Natural killer cell (primary cell): ENCODE results near the gene ARL8A. TPM values are rescaled to one million over a fixed set of nuclear protein-coding genes. Genes with fewer than 3 reads are reported as not detected.
"Not testable (repeated sequence)": the region's sequence is repeated elsewhere in the genome, so short reads cannot be mapped to it uniquely, and the experiment has no call there.

Experiments used
- ATAC-seq, 3 donors: fragments of 150-1000 bp in 2 of 3; fragments of 200-7000 bp in 1 of 3; cut with Tn5 transposase; 1 replicate in 1 of 3; 2 replicates in 2 of 3; pipeline ENCODE4 v1.10.0; 2021; ENCODE audit warnings: mild to moderate bottlenecking in 2 of 3, moderate library complexity in 2 of 3
- DNase-seq, 2 donors: peaks; one replicate each; pipeline versions ENCODE4 v3.0.0 to v3.0.0-alpha.2; 2013 to 2021; ENCODE audit warnings: mixed read lengths in 1 of 2
- H3K27ac ChIP-seq: one replicate; pipeline ENCODE4 v1.5.1; 2013; ENCODE audit warnings: mild to moderate bottlenecking, low read length
- H3K27me3 ChIP-seq: one replicate; pipeline ENCODE4 v1.6.1; 2013; ENCODE audit warnings: low read length; ENCODE audit not compliant: control insufficient read depth, insufficient read depth
- H3K36me3 ChIP-seq: one replicate; pipeline ENCODE4 v1.6.1; 2013; ENCODE audit warnings: low read length; ENCODE audit not compliant: control insufficient read depth, insufficient read depth
- H3K4me1 ChIP-seq: one replicate; pipeline ENCODE4 v1.6.1; 2013; ENCODE audit warnings: low read length; ENCODE audit not compliant: control insufficient read depth, insufficient read depth
- H3K4me3 ChIP-seq: one replicate; pipeline ENCODE4 v1.5.1; 2013; ENCODE audit warnings: low read length
- H3K9me3 ChIP-seq: one replicate; pipeline ENCODE4 v1.6.1; 2013; ENCODE audit warnings: low read length; ENCODE audit not compliant: control insufficient read depth, insufficient read depth
- H3K27ac Mint-ChIP-seq, 2 donors: one replicate each; pipeline ENCODE4 v1.8.0; 2022; ENCODE audit warnings: mild to moderate bottlenecking in 2 of 2, mixed read lengths in 2 of 2, moderate library complexity in 1 of 2
- H3K27me3 Mint-ChIP-seq, 2 donors: one replicate each; pipeline ENCODE4 v1.8.0; 2022; ENCODE audit warnings: low read depth in 2 of 2, mixed read lengths in 2 of 2
- H3K36me3 Mint-ChIP-seq: one replicate; pipeline ENCODE4 v1.8.0; 2022; ENCODE audit warnings: mixed read lengths
- H3K4me1 Mint-ChIP-seq, 2 donors: one replicate each; pipeline ENCODE4 v1.8.0; 2022; ENCODE audit warnings: mixed read lengths in 2 of 2
- H3K4me3 Mint-ChIP-seq: one replicate; pipeline ENCODE4 v1.8.0; 2022; ENCODE audit warnings: mild to moderate bottlenecking, moderate library complexity, mixed read lengths
- H3K9me3 Mint-ChIP-seq, 2 donors: one replicate each; pipeline ENCODE4 v1.8.0; 2022; ENCODE audit warnings: mixed read lengths in 2 of 2
- CTCF ChIP-seq: fragments of 200-600 bp; IDR thresholded peaks from one replicate; pipeline ENCODE4 v1.8.0; 2022; ENCODE audit warnings: antibody characterized with exemption
- WGBS: methylation state at CpG from one replicate; pipeline ENCODE4 v1.1.7; 2013; ENCODE audit warnings: missing lambda C conversion rate; ENCODE audit not compliant: insufficient coverage; 5-methylcytosine and 5-hydroxymethylcytosine counted together
- intact Hi-C: fragments of 100-400 bp; cut with micrococcal nuclease; formaldehyde crosslinking; loops from one replicate; pipeline ENCODE4 v1.14.2; 2022
- total RNA-seq, 4 donors: library from RNA; stranded (reverse); fragments of 120-200 nt in 1 of 4; gene quantifications; one replicate each; pipeline versions ENCODE4 v1.2.3 to v1.2.4, GENCODE V29; 2013 to 2022

ARL8A gene
- total RNA-seq, 3 donors from 2014 or later (not counting 1 experiment from before 2014, with no cell fraction given): 109 to 120 (median 109) TPM

- Histone ChIP-seq H3K27ac (no peak overlapping the region), H3K4me3 (no peak overlapping the region), H3K27me3 (no peaks in the 10 kb centered on the region), H3K36me3 (peaks cover 31% of the 10 kb centered on the region), H3K4me1 (peaks cover 28% of the 10 kb centered on the region), H3K9me3 (no peaks in the 10 kb centered on the region)
- ATAC-seq: no peak
- peak overlapping the region; percentile 22 to 68 for H3K27ac Mint-ChIP-seq
- peaks cover 7% of the 10 kb centered on the region for H3K36me3 Mint-ChIP-seq
- intact Hi-C loops: no loop called here
- no peak for DNase-seq
- no peak for TF ChIP-seq CTCF
- H3K4me3 Mint-ChIP-seq: peak overlapping the region; percentile 60
- 89% methylated on average over 4 of the region's 5 CpGs for WGBS
- peaks cover 33 to 37% of the 10 kb centered on the region in 2 donors for H3K4me1 Mint-ChIP-seq
- H3K9me3 Mint-ChIP-seq: no peaks in the 10 kb centered on the region
- no peaks in the 10 kb centered on the region for H3K27me3 Mint-ChIP-seq
Observed at GRCh38 chr1:202146279-202146678, 1.7 kb upstream of the ARL8A start.

DNA sequence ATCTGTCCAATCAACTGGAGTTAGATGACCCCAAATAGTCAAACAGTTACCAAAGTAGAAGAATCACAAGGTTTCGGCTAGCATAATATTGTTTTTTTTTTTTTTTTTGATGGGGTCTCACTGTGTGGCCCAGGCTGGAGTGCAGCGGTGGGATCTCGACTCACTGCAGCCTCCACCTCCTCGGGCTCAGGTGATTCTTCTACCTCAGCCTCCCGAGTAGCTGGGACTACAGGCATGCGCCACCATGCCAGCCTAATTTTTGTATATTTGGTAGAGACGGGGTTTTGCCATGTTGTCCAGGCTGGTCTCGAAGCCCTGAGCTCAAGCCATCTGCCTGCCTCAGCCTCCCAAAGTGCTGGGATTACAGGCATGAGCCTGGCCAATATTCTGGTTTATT, 1.2 kb upstream of the ARL8A start:
- peak overlapping the region; percentile 75 to 96 for H3K27ac Mint-ChIP-seq
- intact Hi-C loops, H3K9me3 Mint-ChIP-seq, DNase-seq, H3K4me3 ChIP-seq, H3K27ac ChIP-seq, H3K27me3 ChIP-seq, H3K27me3 Mint-ChIP-seq, ATAC-seq, H3K9me3 ChIP-seq, H3K36me3 Mint-ChIP-seq: not testable (repeated sequence)
- peak overlapping the region; percentile 88 for H3K4me3 Mint-ChIP-seq
- peaks cover 28% of the 10 kb centered on the region for H3K4me1 ChIP-seq
- H3K4me1 Mint-ChIP-seq: peaks cover 27 to 36% of the 10 kb centered on the region in 2 donors
- 87% methylated on average over 7 of the region's 8 CpGs for WGBS
- H3K36me3 ChIP-seq: peaks cover 25% of the 10 kb centered on the region

GRCh38 chr1:202145068-202145743, 669 bp upstream of the ARL8A start:
- ATAC-seq: peak in 1 of 3 donors; percentile 21
- Histone ChIP-seq H3K4me1 (peaks cover 28% of the 10 kb centered on the region), H3K9me3 (no peaks in the 10 kb centered on the region), H3K27me3 (no peaks in the 10 kb centered on the region), H3K4me3 (peak overlapping the region; percentile 40), H3K27ac (peak overlapping the region; percentile 42), H3K36me3 (peaks cover 20% of the 10 kb centered on the region)
- H3K27ac Mint-ChIP-seq: peak overlapping the region; percentile 75 to 96
- H3K4me1 Mint-ChIP-seq: peaks cover 25 to 38% of the 10 kb centered on the region in 2 donors
- no peaks in the 10 kb centered on the region for H3K27me3 Mint-ChIP-seq
- WGBS: 0% methylated on average over 11 of the region's 13 CpGs
- H3K9me3 Mint-ChIP-seq: no peaks in the 10 kb centered on the region
- no peaks in the 10 kb centered on the region for H3K36me3 Mint-ChIP-seq
- H3K4me3 Mint-ChIP-seq: peak overlapping the region; percentile 88
- TF ChIP-seq CTCF: no peak
- peak in 1 of 2 donors; percentile 52 for DNase-seq
- intact Hi-C loops: no loop called here

- peaks cover 25 to 46% of the 10 kb centered on the region in 2 donors for H3K4me1 Mint-ChIP-seq
- under 1% methylated on average over 55 of the region's 58 CpGs for WGBS
- Histone ChIP-seq H3K4me3 (peak overlapping the region; percentile 60), H3K27ac (peak overlapping the region; percentile 69), H3K4me1 (peaks cover 28% of the 10 kb centered on the region), H3K9me3 (no peaks in the 10 kb centered on the region), H3K36me3 (peaks cover 17% of the 10 kb centered on the region), H3K27me3 (no peaks in the 10 kb centered on the region)
- H3K36me3 Mint-ChIP-seq: no peaks in the 10 kb centered on the region
- intact Hi-C loops: no loop called here
- peak in 1 of 2 donors; percentile 47 for DNase-seq
- peak overlapping the region; percentile 90 to 96 for H3K27ac Mint-ChIP-seq
- H3K9me3 Mint-ChIP-seq: no peaks in the 10 kb centered on the region
- H3K4me3 Mint-ChIP-seq: peak overlapping the region; percentile 95
- no peak for TF ChIP-seq CTCF
- peak; percentile 55 to 71 (median 60) for ATAC-seq
- H3K27me3 Mint-ChIP-seq: no peaks in the 10 kb centered on the region
Observed at GRCh38 chr1:202143768-202144401, 652 bp downstream of the ARL8A start.
